ENCODE results near the gene RETN. TPM values are rescaled to one million over a fixed set of nuclear protein-coding genes. Genes with fewer than 3 reads are reported as not detected.

Gene RETN
- total RNA-seq, 1 donor from 2014 or later: not detected

DNA sequence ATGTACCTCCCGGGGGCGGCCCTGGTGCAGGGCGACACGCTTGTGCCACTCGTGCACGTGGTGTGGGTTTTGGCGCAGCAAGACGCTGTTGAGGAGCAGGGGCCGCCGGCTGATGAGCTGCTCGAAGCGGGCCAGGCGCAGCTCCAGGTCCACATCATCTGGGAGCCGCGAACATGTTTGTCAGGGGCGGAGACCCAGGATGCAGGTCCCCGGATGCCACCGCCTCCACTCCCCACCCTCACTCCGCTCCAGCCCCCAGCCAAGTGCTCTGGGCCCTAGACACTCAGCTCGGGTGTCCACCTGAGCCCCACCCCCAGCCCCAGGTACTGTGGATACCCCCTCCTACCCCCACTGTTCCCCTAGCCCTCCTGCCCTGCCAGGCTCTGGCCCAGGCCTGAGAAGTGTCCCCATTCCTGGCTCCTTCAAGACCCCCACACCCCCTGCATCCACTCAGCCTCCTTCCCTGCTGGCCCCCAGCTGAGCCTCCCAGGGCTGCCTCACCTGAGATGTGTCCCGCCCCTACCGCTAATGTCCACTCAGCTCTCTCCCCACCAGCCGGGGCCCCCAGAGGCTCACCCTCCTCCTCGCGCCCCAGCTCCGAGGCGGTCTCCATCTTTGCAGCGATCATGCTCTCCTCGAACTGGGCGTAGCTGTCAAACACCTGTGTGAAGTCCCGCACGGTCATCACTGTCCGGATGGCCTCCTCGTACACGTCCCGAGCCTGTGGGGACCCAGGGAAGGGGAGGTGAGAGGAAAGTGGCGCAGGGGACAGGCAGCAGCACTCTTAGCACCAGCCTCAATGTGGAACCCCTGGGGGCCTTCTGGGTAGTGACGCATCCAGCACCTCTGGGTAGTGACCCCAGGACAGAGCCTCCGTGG is 44.9 kb upstream of the RETN start:
- DNase-seq: no peak
- Mint-ChIP-seq H3K4me1 (ENCODE audit: low read depth, unreplicated experiment) (peaks cover 5% of the 10 kb centered on the region), H3K27me3 (ENCODE audit: unreplicated experiment) (peaks cover 4% of the 10 kb centered on the region), H3K9me3 (ENCODE audit: unreplicated experiment) (peaks cover 8% of the 10 kb centered on the region), H3K36me3 (ENCODE audit: unreplicated experiment) (no peaks in the 10 kb centered on the region), H3K27ac (ENCODE audit: unreplicated experiment) (no peak overlapping the region), H3K4me3 (ENCODE audit: unreplicated experiment) (no peak overlapping the region)
- TF ChIP-seq, protein P1, sequence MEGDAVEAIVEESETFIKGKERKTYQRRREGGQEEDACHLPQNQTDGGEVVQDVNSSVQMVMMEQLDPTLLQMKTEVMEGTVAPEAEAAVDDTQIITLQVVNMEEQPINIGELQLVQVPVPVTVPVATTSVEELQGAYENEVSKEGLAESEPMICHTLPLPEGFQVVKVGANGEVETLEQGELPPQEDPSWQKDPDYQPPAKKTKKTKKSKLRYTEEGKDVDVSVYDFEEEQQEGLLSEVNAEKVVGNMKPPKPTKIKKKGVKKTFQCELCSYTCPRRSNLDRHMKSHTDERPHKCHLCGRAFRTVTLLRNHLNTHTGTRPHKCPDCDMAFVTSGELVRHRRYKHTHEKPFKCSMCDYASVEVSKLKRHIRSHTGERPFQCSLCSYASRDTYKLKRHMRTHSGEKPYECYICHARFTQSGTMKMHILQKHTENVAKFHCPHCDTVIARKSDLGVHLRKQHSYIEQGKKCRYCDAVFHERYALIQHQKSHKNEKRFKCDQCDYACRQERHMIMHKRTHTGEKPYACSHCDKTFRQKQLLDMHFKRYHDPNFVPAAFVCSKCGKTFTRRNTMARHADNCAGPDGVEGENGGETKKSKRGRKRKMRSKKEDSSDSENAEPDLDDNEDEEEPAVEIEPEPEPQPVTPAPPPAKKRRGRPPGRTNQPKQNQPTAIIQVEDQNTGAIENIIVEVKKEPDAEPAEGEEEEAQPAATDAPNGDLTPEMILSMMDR (IDR thresholded peaks at IDR 0.05; ENCODE audit: partially characterized antibody, unreplicated experiment): no peak

GRCh38 chr19:7624810-7625209 is 44.0 kb upstream of the RETN start:
- peaks cover 9% of the 10 kb centered on the region for H3K27me3 Mint-ChIP-seq (ENCODE audit: unreplicated experiment)
- TF ChIP-seq, protein P1 (IDR thresholded peaks at IDR 0.05; ENCODE audit: partially characterized antibody, unreplicated experiment): no peak
- H3K4me1 Mint-ChIP-seq (ENCODE audit: low read depth, unreplicated experiment): peaks cover 8% of the 10 kb centered on the region
- DNase-seq: no peak
- H3K4me3 Mint-ChIP-seq (ENCODE audit: unreplicated experiment): no peak overlapping the region
- peaks cover 14% of the 10 kb centered on the region for H3K9me3 Mint-ChIP-seq (ENCODE audit: unreplicated experiment)
- no peak overlapping the region for H3K27ac Mint-ChIP-seq (ENCODE audit: unreplicated experiment)
- H3K36me3 Mint-ChIP-seq (ENCODE audit: unreplicated experiment): no peaks in the 10 kb centered on the region

GRCh38 chr19:7625763-7626372 is 43.0 kb upstream of the RETN start:
- Mint-ChIP-seq H3K27me3 (ENCODE audit: unreplicated experiment) (peaks cover 12% of the 10 kb centered on the region), H3K4me3 (ENCODE audit: unreplicated experiment) (no peak overlapping the region), H3K4me1 (ENCODE audit: low read depth, unreplicated experiment) (peaks cover 8% of the 10 kb centered on the region), H3K27ac (ENCODE audit: unreplicated experiment) (no peak overlapping the region), H3K36me3 (ENCODE audit: unreplicated experiment) (no peaks in the 10 kb centered on the region), H3K9me3 (ENCODE audit: unreplicated experiment) (peaks cover 16% of the 10 kb centered on the region)
- DNase-seq: no peak
- TF ChIP-seq, protein P1 (IDR thresholded peaks at IDR 0.05; ENCODE audit: partially characterized antibody, unreplicated experiment): no peak

DNA sequence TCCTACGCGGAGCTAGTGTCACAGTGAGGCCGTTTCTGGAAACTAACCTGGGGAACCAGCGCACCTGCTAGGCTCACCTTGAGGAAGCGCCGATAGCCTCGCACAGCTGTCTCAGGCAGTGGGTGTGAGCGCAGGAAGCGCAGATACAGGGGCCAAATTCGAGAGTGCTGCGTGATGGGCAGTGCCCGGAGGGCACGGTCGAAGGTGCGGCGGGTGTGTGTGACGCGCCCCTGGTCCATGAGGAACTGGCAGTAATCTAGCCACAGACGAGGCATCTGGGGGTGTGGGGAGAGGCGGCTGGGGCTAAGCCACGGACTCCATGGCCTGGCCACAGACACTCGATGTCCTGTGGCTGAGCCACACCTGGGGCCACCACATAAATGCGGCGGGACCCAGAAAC is 41.7 kb upstream of the RETN start:
- no peaks in the 10 kb centered on the region for H3K36me3 Mint-ChIP-seq (ENCODE audit: unreplicated experiment)
- H3K27ac Mint-ChIP-seq (ENCODE audit: unreplicated experiment): no peak overlapping the region
- H3K9me3 Mint-ChIP-seq (ENCODE audit: unreplicated experiment): peaks cover 12% of the 10 kb centered on the region
- H3K4me1 Mint-ChIP-seq (ENCODE audit: low read depth, unreplicated experiment): peaks cover 8% of the 10 kb centered on the region
- no peak for DNase-seq
- no peak overlapping the region for H3K4me3 Mint-ChIP-seq (ENCODE audit: unreplicated experiment)
- TF ChIP-seq, protein P1 (IDR thresholded peaks at IDR 0.05; ENCODE audit: partially characterized antibody, unreplicated experiment): no peak
- H3K27me3 Mint-ChIP-seq (ENCODE audit: unreplicated experiment): peaks cover 12% of the 10 kb centered on the region

All from glutamatergic neuron (in vitro differentiated cells).